HepG2 (cell line): ENCODE data around the gene TRIM10. TPM values are rescaled to one million over a fixed set of nuclear protein-coding genes. Genes with fewer than 3 reads are reported as not detected.

Source experiments
- ARID2 ChIP-seq: sonication (generic); formaldehyde crosslinking; IDR thresholded peaks from 2 replicates; pipeline ENCODE4 v1.8.1; 2022; ENCODE audit warnings: mild to moderate bottlenecking, missing genetic modification reagents, borderline replicate concordance
- BCL6 ChIP-seq: IDR thresholded peaks from 2 replicates; pipeline ENCODE4 v1.6.1; 2016; ENCODE audit warnings: missing genetic modification reagents, missing compliant biosample characterization
- CBFB ChIP-seq: sonication (generic); formaldehyde crosslinking; IDR thresholded peaks from 2 replicates; pipeline ENCODE4 v1.4.0; 2020; ENCODE audit warnings: missing genetic modification reagents
- CHCHD3 ChIP-seq: sonication (generic); formaldehyde crosslinking; IDR thresholded peaks from 2 replicates; pipeline ENCODE4 v1.8.0; 2022; ENCODE audit warnings: mild to moderate bottlenecking, missing genetic modification reagents, moderate library complexity
- ETV5 ChIP-seq: IDR thresholded peaks from 2 replicates; pipeline ENCODE4 v1.6.1; 2018; ENCODE audit warnings: missing biosample characterization, missing genetic modification reagents, inconsistent platforms, borderline replicate concordance
- FOXK2 ChIP-seq: fragments of 450-650 bp; IDR thresholded peaks from 2 replicates; pipeline ENCODE4 v1.6.1; 2016
- KMT2A ChIP-seq: sonication (generic); formaldehyde crosslinking; IDR thresholded peaks from 2 replicates; pipeline ENCODE4 v1.4.0; 2020; ENCODE audit warnings: missing genetic modification reagents
- ONECUT2 ChIP-seq: sonication (generic); formaldehyde crosslinking; IDR thresholded peaks from 2 replicates; pipeline ENCODE4 v1.4.0; 2020; ENCODE audit warnings: missing genetic modification reagents
- RFX5 ChIP-seq: IDR thresholded peaks from 2 replicates; pipeline ENCODE4 v1.6.1; 2011; ENCODE audit warnings: low read depth, low read length, improper control_type of control experiment
- SATB2 ChIP-seq: sonication (generic); formaldehyde crosslinking; IDR thresholded peaks from 2 replicates; pipeline ENCODE4 v1.5.0; 2020; ENCODE audit warnings: missing genetic modification reagents
- ZFYVE20 ChIP-seq: sonication (generic); formaldehyde crosslinking; IDR thresholded peaks from 2 replicates; pipeline ENCODE4 v1.8.0; 2023; ENCODE audit warnings: low read depth, mild to moderate bottlenecking, moderate library complexity, missing genetic modification reagents, borderline replicate concordance
- ZNF331 ChIP-seq: sonication (generic); formaldehyde crosslinking; IDR thresholded peaks from 2 replicates; pipeline ENCODE4 v1.4.0; 2020; ENCODE audit warnings: missing genetic modification reagents
- ZNF549 ChIP-seq: sonication (generic); formaldehyde crosslinking; IDR thresholded peaks from 2 replicates; pipeline ENCODE4 v1.5.0; 2020; ENCODE audit warnings: missing genetic modification reagents
- ZNF556 ChIP-seq: sonication (generic); formaldehyde crosslinking; IDR thresholded peaks from 2 replicates; pipeline ENCODE4 v1.4.0; 2020; ENCODE audit warnings: mild to moderate bottlenecking, missing genetic modification reagents, borderline replicate concordance
- polyA plus RNA-seq, 8 experiments: library from polyadenylated mRNA; depleted of rRNA in 3 of 8; stranded (reverse) in 7 of 8; unstranded in 1 of 8; fragments of >200 nt; fragmentation: Illumina TruSeq in 4 of 8; extraction: Trizol in 4 of 8; gene quantifications; 2 replicates each; pipeline versions ENCODE4 v1.2.1 to v1.2.3, GENCODE V29; 2011 to 2016; ENCODE audit warnings: low read depth in 4 of 8, missing spikeins in 1 of 8, mixed read lengths in 1 of 8; ENCODE audit not compliant: insufficient read depth in 1 of 8
- total RNA-seq, 5 experiments: library from RNA; depleted of rRNA; stranded (reverse); fragments of >200 nt; fragmentation: Illumina TruSeq; extraction: Trizol; gene quantifications; 2 replicates each; pipeline ENCODE4 v1.2.3, GENCODE V29; 2016; ENCODE audit warnings: low read depth in 1 of 5
- TF ChIP-seq, protein P1 (sequence below): sonication (generic); formaldehyde crosslinking; IDR thresholded peaks from 2 replicates; pipeline ENCODE4 v1.4.0; 2020; ENCODE audit warnings: missing genetic modification reagents
- TF ChIP-seq, protein P2 (sequence below): sonication (generic); formaldehyde crosslinking; IDR thresholded peaks from 2 replicates; pipeline ENCODE4 v1.4.0; 2020; ENCODE audit warnings: missing genetic modification reagents, borderline replicate concordance
- TF ChIP-seq, protein P3 (sequence below): sonication (generic); formaldehyde crosslinking; IDR thresholded peaks from 2 replicates; pipeline ENCODE4 v1.5.1; 2020; ENCODE audit warnings: missing genetic modification reagents, mild to moderate bottlenecking, borderline replicate concordance
- TF ChIP-seq, protein P4 (sequence below): sonication (generic); formaldehyde crosslinking; IDR thresholded peaks from 2 replicates; pipeline ENCODE4 v1.8.0; 2022; ENCODE audit warnings: missing genetic modification reagents, mild to moderate bottlenecking, inconsistent platforms, borderline replicate concordance

The TRIM10 gene
- total and polyA plus RNA-seq, 2 of the 13 experiments (the other 11 are each of a cell fraction or from before 2014, with no cell fraction given) = 4.1 to 6.8 TPM

GRCh38 chr6:30206799-30207618 is 46.0 kb upstream of the TRIM10 start (continued):
- TF ChIP-seq ZNF549 (CRISPR knock-in tag) (no peak), ZNF556 (no peak; the same call in 1 of the 2 replicates), ZNF331 (CRISPR knock-in tag) (peak; percentile 65), ETV5 (CRISPR knock-in tag) (peak; percentile 85), SATB2 (CRISPR knock-in tag) (peak; percentile 91), BCL6 (peak; percentile 84), CHCHD3 (CRISPR knock-in tag) (peak; percentile 22; the same call in 1 of the 2 replicates), ONECUT2 (CRISPR knock-in tag) (0 out of 2 replicates have a peak, but pooled peaks have one; percentile 56), ARID2 (CRISPR knock-in tag) (peak; percentile 87; the same call in 1 of the 2 replicates), CBFB (CRISPR knock-in tag) (no peak), ZFYVE20 (CRISPR knock-in tag) (no peak), FOXK2 (peak; percentile 38; the same call in 1 of the 2 replicates), RFX5 (no peak; the same call in 1 of the 2 replicates), KMT2A (CRISPR knock-in tag) (peak; percentile 79)
- TF ChIP-seq, protein P1, sequence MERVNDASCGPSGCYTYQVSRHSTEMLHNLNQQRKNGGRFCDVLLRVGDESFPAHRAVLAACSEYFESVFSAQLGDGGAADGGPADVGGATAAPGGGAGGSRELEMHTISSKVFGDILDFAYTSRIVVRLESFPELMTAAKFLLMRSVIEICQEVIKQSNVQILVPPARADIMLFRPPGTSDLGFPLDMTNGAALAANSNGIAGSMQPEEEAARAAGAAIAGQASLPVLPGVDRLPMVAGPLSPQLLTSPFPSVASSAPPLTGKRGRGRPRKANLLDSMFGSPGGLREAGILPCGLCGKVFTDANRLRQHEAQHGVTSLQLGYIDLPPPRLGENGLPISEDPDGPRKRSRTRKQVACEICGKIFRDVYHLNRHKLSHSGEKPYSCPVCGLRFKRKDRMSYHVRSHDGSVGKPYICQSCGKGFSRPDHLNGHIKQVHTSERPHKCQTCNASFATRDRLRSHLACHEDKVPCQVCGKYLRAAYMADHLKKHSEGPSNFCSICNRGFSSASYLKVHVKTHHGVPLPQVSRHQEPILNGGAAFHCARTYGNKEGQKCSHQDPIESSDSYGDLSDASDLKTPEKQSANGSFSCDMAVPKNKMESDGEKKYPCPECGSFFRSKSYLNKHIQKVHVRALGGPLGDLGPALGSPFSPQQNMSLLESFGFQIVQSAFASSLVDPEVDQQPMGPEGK (CRISPR knock-in tag) = peak; percentile 69
- TF ChIP-seq, protein P2, sequence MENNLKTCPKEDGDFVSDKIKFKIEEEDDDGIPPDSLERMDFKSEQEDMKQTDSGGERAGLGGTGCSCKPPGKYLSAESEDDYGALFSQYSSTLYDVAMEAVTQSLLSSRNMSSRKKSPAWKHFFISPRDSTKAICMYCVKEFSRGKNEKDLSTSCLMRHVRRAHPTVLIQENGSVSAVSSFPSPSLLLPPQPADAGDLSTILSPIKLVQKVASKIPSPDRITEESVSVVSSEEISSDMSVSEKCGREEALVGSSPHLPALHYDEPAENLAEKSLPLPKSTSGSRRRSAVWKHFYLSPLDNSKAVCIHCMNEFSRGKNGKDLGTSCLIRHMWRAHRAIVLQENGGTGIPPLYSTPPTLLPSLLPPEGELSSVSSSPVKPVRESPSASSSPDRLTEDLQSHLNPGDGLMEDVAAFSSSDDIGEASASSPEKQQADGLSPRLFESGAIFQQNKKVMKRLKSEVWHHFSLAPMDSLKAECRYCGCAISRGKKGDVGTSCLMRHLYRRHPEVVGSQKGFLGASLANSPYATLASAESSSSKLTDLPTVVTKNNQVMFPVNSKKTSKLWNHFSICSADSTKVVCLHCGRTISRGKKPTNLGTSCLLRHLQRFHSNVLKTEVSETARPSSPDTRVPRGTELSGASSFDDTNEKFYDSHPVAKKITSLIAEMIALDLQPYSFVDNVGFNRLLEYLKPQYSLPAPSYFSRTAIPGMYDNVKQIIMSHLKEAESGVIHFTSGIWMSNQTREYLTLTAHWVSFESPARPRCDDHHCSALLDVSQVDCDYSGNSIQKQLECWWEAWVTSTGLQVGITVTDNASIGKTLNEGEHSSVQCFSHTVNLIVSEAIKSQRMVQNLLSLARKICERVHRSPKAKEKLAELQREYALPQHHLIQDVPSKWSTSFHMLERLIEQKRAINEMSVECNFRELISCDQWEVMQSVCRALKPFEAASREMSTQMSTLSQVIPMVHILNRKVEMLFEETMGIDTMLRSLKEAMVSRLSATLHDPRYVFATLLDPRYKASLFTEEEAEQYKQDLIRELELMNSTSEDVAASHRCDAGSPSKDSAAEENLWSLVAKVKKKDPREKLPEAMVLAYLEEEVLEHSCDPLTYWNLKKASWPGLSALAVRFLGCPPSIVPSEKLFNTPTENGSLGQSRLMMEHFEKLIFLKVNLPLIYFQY (CRISPR knock-in tag) = 0 out of 2 replicates have a peak, but pooled peaks have one; percentile 46
- TF ChIP-seq, protein P3, sequence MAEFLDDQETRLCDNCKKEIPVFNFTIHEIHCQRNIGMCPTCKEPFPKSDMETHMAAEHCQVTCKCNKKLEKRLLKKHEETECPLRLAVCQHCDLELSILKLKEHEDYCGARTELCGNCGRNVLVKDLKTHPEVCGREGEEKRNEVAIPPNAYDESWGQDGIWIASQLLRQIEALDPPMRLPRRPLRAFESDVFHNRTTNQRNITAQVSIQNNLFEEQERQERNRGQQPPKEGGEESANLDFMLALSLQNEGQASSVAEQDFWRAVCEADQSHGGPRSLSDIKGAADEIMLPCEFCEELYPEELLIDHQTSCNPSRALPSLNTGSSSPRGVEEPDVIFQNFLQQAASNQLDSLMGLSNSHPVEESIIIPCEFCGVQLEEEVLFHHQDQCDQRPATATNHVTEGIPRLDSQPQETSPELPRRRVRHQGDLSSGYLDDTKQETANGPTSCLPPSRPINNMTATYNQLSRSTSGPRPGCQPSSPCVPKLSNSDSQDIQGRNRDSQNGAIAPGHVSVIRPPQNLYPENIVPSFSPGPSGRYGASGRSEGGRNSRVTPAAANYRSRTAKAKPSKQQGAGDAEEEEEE = no peak
- TF ChIP-seq, protein P4, sequence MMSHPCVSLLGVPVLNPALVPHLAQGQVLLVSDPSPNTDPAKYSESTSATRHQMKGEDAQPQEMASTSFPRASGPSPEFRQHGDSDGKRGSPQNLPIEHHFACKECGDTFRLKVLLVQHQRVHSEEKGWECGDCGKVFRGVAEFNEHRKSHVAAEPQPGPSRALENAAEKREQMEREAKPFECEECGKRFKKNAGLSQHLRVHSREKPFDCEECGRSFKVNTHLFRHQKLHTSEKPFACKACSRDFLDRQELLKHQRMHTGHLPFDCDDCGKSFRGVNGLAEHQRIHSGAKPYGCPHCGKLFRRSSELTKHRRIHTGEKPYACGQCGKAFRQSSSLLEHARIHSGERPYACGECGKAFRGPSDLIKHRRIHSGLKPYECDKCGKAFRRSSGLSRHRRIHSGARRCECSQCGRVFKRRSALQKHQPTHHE (CRISPR knock-in tag) = no peak
